HG03575 (cell line): ENCODE measurements around the gene NSMCE1.

ENCODE experiments used
- ATAC-seq: cut with Tn5 transposase; IDR thresholded peaks from one replicate; pipeline ENCODE4 v1.9.1; 2021; ENCODE audit not compliant: unreplicated experiment, insufficient number of reproducible peaks, low FRiP score; ENCODE audit errors: extremely low read depth

The NSMCE1 gene

GRCh38 chr16:27182906-27183405 lies 85.6 kb downstream of the NSMCE1 start:
- no peak for ATAC-seq

GRCh38 chr16:27181019-27181790 lies 87.4 kb downstream of the NSMCE1 start:
- ATAC-seq = no peak

GRCh38 chr16:27179500-27180072 lies 89.0 kb downstream of the NSMCE1 start:
- ATAC-seq = no peak

- ATAC-seq = no peak
Observed at GRCh38 chr16:27177031-27177774, 91.4 kb downstream of the NSMCE1 start.

- ATAC-seq = no peak
Observed at GRCh38 chr16:27175888-27176287, 92.7 kb downstream of the NSMCE1 start.
